GM21423 (cell line): ENCODE results near the gene NPTXR.

Source experiments
- ATAC-seq: cut with Tn5 transposase; IDR thresholded peaks from one replicate; pipeline ENCODE4 v1.9.1; 2021; ENCODE audit warnings: mild to moderate bottlenecking, moderate library complexity; ENCODE audit not compliant: unreplicated experiment

Gene NPTXR

DNA sequence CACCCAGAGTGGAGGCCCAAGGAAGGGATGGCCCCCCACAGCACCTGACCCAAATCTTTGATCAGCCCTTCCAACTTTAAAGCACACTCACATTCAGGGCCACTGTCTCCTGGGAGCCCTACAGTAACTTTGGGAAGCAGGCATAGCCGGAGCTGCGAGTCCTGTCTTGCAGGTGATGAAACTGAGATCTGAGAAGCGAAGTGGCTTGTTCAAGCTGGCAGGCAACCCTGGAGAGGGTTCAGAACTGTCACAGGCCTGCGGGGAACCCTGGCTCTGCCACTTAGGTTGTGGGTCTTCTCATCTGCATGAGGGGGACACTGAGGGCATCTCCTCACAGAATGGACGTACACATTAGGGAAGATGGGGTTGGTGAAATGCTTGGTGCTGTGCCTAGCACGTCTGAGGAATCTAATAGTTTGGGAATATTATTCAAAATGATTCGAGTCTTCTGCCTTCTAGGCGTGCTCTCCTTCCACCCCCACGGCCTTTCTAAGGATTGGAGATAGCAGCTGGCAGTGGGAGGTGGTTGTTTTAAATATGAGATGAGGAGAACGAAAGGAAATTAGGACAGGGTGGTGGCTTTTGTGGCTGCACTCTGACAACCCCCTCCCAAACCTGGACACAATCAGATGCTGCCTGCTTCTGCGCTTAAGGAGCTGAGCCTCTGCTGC lies 69.2 kb downstream of the NPTXR start:
- no peak for ATAC-seq

DNA sequence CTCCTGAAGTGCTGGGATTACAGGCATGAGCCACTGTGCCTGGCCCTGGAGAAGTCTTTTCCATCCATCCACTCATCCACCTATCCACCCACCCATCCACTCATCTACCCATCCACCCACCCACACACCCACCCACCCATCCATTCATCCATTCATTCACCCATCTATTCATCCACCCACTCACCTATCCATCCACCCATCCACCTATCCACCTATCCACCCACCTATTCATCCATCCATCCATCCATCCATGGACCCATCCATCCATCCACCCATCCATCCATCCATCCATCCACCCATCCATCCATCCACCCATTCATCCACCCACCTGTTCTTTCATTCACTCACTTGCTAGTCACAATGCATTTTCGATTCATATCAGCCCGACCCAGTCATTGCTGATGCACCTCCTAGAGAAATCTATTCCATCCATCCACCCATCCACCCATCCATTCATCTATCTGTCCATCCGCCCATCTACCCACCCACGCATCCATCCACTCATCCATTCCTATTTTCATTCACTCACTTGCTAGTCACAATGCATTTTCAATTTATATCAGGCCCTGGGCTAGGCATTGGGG lies 70.4 kb downstream of the NPTXR start:
- no peak for ATAC-seq

DNA sequence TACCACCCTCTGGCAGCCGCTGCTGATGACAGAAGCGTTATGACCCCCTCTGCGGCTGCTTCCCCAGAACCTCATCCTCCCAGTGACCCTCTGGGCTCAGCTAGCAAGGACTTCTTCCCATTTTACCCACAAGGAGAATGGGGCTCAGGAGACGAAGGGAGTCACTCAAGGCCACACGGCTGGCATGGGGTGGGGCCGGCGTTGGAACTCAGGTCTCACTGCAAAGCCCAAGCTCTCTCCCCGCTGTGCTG lies 71.3 kb downstream of the NPTXR start:
- no peak for ATAC-seq

DNA sequence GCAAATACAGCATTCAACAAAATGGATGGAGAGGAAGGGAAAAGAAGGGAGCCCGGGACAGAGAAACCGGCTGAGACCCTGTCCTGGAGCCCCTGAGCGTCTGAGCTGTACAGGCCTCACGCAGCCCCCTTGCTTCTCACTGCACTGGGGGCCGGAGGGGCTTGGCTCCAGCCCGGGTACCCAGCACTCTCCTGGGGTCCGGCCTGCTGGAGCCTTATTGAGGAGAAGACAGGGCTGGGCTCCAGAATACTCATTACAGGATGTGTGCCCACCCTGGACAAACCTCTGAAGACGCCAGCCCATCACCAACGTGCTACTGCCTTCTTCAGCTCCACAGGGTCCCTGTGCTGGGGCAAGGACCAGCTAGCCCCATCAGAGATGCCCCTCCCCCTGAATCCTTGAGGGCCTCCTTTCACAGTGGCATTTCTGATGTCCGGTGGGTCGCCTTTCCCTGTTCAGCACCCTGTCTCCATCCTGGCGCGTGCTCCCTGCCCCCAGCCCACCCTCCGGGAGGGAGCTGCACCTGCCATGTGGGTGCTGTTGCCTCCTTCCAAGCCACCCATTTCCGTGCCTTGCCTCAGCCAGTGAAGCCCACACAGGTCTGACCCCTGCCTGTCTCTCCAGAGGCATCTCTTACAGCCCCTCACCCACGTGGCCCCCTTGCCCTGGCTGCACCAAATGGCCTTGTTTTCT lies 73.4 kb downstream of the NPTXR start:
- ATAC-seq = no peak
